ENCODE measurements around the gene CALCOCO1. TPM values are rescaled to one million over a fixed set of nuclear protein-coding genes. Genes with fewer than 3 reads are reported as not detected.
A peak's percentile ranks its signal among the peaks of the same experiment; 100 is the strongest.

The CALCOCO1 gene, protein sequence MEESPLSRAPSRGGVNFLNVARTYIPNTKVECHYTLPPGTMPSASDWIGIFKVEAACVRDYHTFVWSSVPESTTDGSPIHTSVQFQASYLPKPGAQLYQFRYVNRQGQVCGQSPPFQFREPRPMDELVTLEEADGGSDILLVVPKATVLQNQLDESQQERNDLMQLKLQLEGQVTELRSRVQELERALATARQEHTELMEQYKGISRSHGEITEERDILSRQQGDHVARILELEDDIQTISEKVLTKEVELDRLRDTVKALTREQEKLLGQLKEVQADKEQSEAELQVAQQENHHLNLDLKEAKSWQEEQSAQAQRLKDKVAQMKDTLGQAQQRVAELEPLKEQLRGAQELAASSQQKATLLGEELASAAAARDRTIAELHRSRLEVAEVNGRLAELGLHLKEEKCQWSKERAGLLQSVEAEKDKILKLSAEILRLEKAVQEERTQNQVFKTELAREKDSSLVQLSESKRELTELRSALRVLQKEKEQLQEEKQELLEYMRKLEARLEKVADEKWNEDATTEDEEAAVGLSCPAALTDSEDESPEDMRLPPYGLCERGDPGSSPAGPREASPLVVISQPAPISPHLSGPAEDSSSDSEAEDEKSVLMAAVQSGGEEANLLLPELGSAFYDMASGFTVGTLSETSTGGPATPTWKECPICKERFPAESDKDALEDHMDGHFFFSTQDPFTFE
- total RNA-seq (2014; rRNA removed; shearing (Covaris generic)) (206 and 243 TPM in 2 replicates), polyA plus RNA-seq (2016; fragmentation: Nextera tagmentation; extraction: Ambion mirVana) (149 and 155 TPM in 2 replicates)

DNA sequence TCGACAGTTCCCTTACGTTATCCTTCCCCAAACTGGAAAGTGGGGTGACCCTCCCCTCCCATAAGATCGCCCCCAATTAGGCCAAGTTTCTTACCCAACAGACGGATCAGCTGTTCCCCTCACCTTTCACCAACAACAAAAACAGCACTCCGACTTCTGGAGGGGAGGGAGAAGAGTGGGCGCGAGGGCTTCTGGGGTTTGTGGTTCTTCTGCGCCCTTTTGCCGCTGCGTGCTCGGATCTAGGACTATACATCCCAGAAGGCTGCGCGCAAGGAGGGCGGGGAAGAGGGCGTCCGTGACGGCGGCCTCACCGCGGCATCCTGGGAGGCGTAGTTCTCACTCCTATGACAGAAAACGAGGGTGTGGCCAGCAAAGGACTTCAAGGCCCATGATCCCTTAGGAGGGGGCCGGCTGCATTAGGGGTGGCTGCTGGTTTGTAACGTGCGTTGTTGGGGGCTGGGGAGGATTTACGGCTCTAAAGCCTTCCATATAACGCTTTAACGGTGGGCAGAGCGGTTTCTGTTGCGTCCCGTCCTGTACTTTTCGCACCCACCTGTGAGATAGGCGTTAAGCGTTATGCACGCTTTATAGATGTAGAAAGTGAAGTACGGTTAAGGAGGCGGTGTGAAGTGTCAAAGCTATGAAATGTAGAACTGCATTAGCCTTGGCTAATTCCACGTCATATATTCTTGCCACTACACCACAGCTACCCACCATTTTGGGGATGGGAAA is at the start of gene CALCOCO1:
CALCOCO1 (minus strand) TSS at position 143 of the 732 bp plus-strand sequence. CDS start 2,210 bp downstream, outside the sequence.
- H3F3A ChIP-seq (ENCODE audit: insufficient read depth) = no peaks in the 10 kb centered on the region
- peaks cover 22% of the 10 kb centered on the region for H3K36me3 ChIP-seq (ENCODE audit: low read depth)
- peaks cover 33% of the 10 kb centered on the region for H3K79me2 ChIP-seq (ENCODE audit: insufficient read depth)
- DNase-seq = peak; percentile 100
- H3K4me3 ChIP-seq = peak within 1 kb of the TSS; percentile 88
- no peaks in the 10 kb centered on the region for H4K20me1 ChIP-seq (ENCODE audit: insufficient read depth)
- WGBS, 2 experiments (ENCODE audit: low coverage in 1 of 2, low lambda C conversion rate in 2 of 2, missing lambda C conversion rate in 2 of 2) = 1% methylated on average over 38 of the region's 38 CpGs
- H2AFZ ChIP-seq = peak within 1 kb of the TSS; percentile 98
- H3K27ac ChIP-seq = peak within 1 kb of the TSS; percentile 30
- no peaks in the 10 kb centered on the region for H3K9me2 ChIP-seq (ENCODE audit: insufficient read depth)
- peaks cover 8% of the 10 kb centered on the region for H3K4me1 ChIP-seq (ENCODE audit: insufficient read depth)
- no peaks in the 10 kb centered on the region for H3K9me3 ChIP-seq (ENCODE audit: low read depth)
- peak within 1 kb of the TSS; percentile 95 for H3K4me2 ChIP-seq (ENCODE audit: unreplicated experiment)
- in situ Hi-C loops (cut with MboI) = no loop called here
- TF ChIP-seq EZH2 (IDR thresholded peaks at IDR 0.05; ENCODE audit: insufficient read depth, poor library complexity, severe bottlenecking) = no peak
- TF ChIP-seq EZH2phosphoT487 (IDR thresholded peaks at IDR 0.05; ENCODE audit: insufficient read depth, low read depth) = no peak
- no peaks in the 10 kb centered on the region; the same call in 1 of the 2 replicates for H3K27me3 ChIP-seq (replicated peaks; ENCODE audit: insufficient read depth)
- H3K9ac ChIP-seq = peak within 1 kb of the TSS; percentile 86

DNA sequence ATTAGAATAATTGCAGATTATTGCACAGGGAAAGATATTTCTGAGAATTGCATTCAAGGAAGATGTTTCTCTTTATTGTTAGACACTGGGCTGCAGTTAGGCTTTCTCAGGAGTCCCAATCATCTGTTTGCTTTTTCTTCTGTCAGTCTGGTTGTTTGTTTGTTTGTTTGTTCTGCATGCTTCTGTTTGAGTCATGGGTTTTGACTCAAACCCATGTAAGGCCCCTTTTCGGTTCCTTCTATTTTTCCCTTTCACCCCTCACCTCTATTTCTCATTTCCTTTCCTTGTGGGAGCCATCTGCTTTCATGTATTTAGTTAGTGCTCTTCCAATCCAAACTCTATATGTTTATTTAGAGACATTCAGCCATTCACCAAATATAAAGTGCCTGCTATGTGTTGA is 49.6 kb upstream of the CALCOCO1 start:
- H3K27me3 ChIP-seq (replicated peaks; ENCODE audit: insufficient read depth) = peaks cover 21% of the 10 kb centered on the region
- no peaks in the 10 kb centered on the region for H3K79me2 ChIP-seq (ENCODE audit: insufficient read depth)
- H3F3A ChIP-seq (ENCODE audit: insufficient read depth) = 0 out of 2 replicates have a peak, but pooled peaks cover 5% of the 10 kb centered on the region
- no peak overlapping the region for H3K27ac ChIP-seq
- peaks cover 8% of the 10 kb centered on the region; the same call in 1 of the 2 replicates for H3K4me1 ChIP-seq (ENCODE audit: insufficient read depth)
- 55 to 78% methylated on average over 1 of the region's 1 CpG for WGBS, 2 experiments (ENCODE audit: low coverage in 1 of 2, low lambda C conversion rate in 2 of 2, missing lambda C conversion rate in 2 of 2)
- H3K9me3 ChIP-seq (ENCODE audit: low read depth) = no peaks in the 10 kb centered on the region
- no peaks in the 10 kb centered on the region for H3K9me2 ChIP-seq (ENCODE audit: insufficient read depth)
- no peaks in the 10 kb centered on the region for H4K20me1 ChIP-seq (ENCODE audit: insufficient read depth)
- H3K4me2 ChIP-seq (ENCODE audit: unreplicated experiment) = no peak overlapping the region
- TF ChIP-seq EZH2 (IDR thresholded peaks at IDR 0.05; ENCODE audit: insufficient read depth, poor library complexity, severe bottlenecking) = no peak
- no peak for TF ChIP-seq EZH2phosphoT487 (IDR thresholded peaks at IDR 0.05; ENCODE audit: insufficient read depth, low read depth)
- no peak overlapping the region for H3K9ac ChIP-seq
- no peak overlapping the region for H2AFZ ChIP-seq
- no peak for DNase-seq
- in situ Hi-C loops (cut with MboI) = no loop called here
- H3K36me3 ChIP-seq (ENCODE audit: low read depth) = no peaks in the 10 kb centered on the region
- no peak overlapping the region for H3K4me3 ChIP-seq

DNA sequence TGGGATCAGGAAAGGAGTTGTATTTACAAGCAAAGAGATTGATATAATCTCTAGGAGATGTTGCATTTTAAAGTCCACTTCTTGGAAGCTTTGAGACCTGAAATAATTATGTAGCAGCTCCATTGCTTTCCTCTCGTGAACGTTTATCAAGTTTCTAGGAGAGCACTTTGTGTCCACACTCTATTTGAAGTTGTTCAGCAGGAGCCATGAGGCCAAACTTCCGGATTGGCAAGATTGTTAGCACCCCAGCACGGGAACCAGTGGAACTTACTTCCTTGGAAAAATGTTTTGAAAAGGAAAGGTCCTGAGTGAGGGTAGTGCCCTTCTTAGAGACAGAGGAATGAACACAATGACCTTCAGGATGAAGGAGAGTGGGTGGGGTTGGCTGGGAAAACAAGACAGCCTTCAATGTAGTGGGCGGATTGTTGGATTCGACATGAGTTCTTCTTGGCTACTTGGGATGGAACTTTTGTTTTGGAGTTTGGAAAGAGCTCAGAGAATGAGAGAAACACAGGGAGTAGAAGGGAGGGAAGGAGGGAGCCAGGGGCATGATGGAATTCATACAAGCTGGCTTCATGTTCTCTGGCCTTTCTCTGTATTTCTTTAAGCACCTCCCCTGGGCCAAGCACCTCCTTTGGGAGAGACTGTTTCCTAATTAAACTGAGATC is 48.4 kb upstream of the CALCOCO1 start:
- no peaks in the 10 kb centered on the region for H4K20me1 ChIP-seq (ENCODE audit: insufficient read depth)
- in situ Hi-C loops (cut with MboI) = no loop called here
- H3K9me3 ChIP-seq (ENCODE audit: low read depth) = no peaks in the 10 kb centered on the region
- no peak overlapping the region for H3K27ac ChIP-seq
- no peak overlapping the region for H3K9ac ChIP-seq
- H3K4me1 ChIP-seq (ENCODE audit: insufficient read depth) = peaks cover 15% of the 10 kb centered on the region
- peaks cover 9% of the 10 kb centered on the region; the same call in 1 of the 2 replicates for H3K27me3 ChIP-seq (replicated peaks; ENCODE audit: insufficient read depth)
- peak overlapping the region; percentile 60 for H2AFZ ChIP-seq
- no peak for DNase-seq
- no peaks in the 10 kb centered on the region for H3K9me2 ChIP-seq (ENCODE audit: insufficient read depth)
- H3K4me2 ChIP-seq (ENCODE audit: unreplicated experiment) = no peak overlapping the region
- whole genome bisulfite sequencing, 2 experiments (ENCODE audit: low coverage in 1 of 2, low lambda C conversion rate in 2 of 2, missing lambda C conversion rate in 2 of 2) = 16 to 21% methylated on average over 6 of the region's 6 CpGs
- peaks cover 8% of the 10 kb centered on the region; the same call in 1 of the 2 replicates for H3F3A ChIP-seq (ENCODE audit: insufficient read depth)
- no peak for TF ChIP-seq EZH2 (IDR thresholded peaks at IDR 0.05; ENCODE audit: insufficient read depth, poor library complexity, severe bottlenecking)
- TF ChIP-seq EZH2phosphoT487 (IDR thresholded peaks at IDR 0.05; ENCODE audit: insufficient read depth, low read depth) = no peak
- no peak overlapping the region for H3K4me3 ChIP-seq
- H3K79me2 ChIP-seq (ENCODE audit: insufficient read depth) = no peaks in the 10 kb centered on the region
- H3K36me3 ChIP-seq (ENCODE audit: low read depth) = no peaks in the 10 kb centered on the region
